HCT116 (cell line): ENCODE results near the gene MRPS27. TPM values are rescaled to one million over a fixed set of nuclear protein-coding genes. Genes with fewer than 3 reads are reported as not detected.
"Not testable (repeated sequence)": the region's sequence is repeated elsewhere in the genome, so short reads cannot be mapped to it uniquely, and the experiment has no call there.

ENCODE experiments used
- ATAC-seq: fragments of 200-7000 bp; cut with Tn5 transposase; 2 replicates; pipeline ENCODE4 v1.9.1; 2020; ENCODE audit warnings: mild to moderate bottlenecking, moderate library complexity
- BruUV-seq: library from RNA; stranded (reverse); fragments of 400-500 nt; replicated peaks from 2 replicates; lab custom pipeline; 2021; lab: Mats Ljungman, UMichigan
- CTCF ChIA-PET: fragments of 300-600 bp; sonication (Branson Sonifier 250); formaldehyde crosslinking; loops from one replicate; lab custom pipeline; 2021; ENCODE audit warnings: antibody characterized with exemption; lab: Charles Lee
- POLR2A ChIA-PET: fragments of 300-600, 350-600 bp; sonication (Branson Sonifier 250); formaldehyde crosslinking; loops from one replicate; lab custom pipeline; 2021; ENCODE audit warnings: antibody characterized with exemption; lab: Charles Lee
- RAD21 ChIA-PET, 2 experiments: fragments of 300-600 bp; sonication (Branson Sonifier 250); formaldehyde crosslinking; loops; one replicate each; lab custom pipeline; 2023; ENCODE audit warnings: low total read pairs in 2 of 2; ENCODE audit not compliant: uncharacterized antibody in 2 of 2, unreplicated experiment in 2 of 2, low non-redundant PET in 1 of 2; lab: Charles Lee
- DNase-seq: peaks from one replicate; pipeline ENCODE4 v3.0.0-alpha.2; 2010; ENCODE audit warnings: low read depth, low spot score
- H2AFZ ChIP-seq: fragments of 200-600 bp; shearing (Covaris generic), sonication (generic); 2 replicates; pipeline ENCODE4 v1.6.1; 2017; ENCODE audit warnings: low read depth, mixed run types, mixed read lengths, antibody characterized with exemption, low read length; ENCODE audit not compliant: poor library complexity, severe bottlenecking
- H3K27ac ChIP-seq: 2 replicates; pipeline ENCODE4 v1.5.1; 2012; ENCODE audit warnings: low read depth, low read length
- H3K27me3 ChIP-seq: fragments of 200-600 bp; sonication (generic); 2 replicates; pipeline ENCODE4 v1.6.1; 2016; ENCODE audit warnings: mixed run types, low read length, mixed read lengths; ENCODE audit not compliant: insufficient read depth
- H3K36me3 ChIP-seq, 2 experiments: fragments of 200-500 bp in 1 of 2; fragments of 200-600 bp in 1 of 2; sonication (Bioruptor generic) in 1 of 2; sonication (generic) in 1 of 2; 2 replicates each; pipeline versions ENCODE4 v1.5.1 to v1.6.1; 2014 to 2016; ENCODE audit warnings: low read length in 2 of 2, inconsistent platforms in 1 of 2, mixed read lengths in 1 of 2, mixed run types in 1 of 2; ENCODE audit not compliant: insufficient read depth in 2 of 2, control insufficient read depth in 1 of 2
- H3K4me1 ChIP-seq, 2 experiments: fragments of 200-600 bp in 1 of 2; sonication (generic) in 1 of 2; 2 replicates each; pipeline versions ENCODE4 v1.5.1 to v1.6.1; 2012 to 2017; ENCODE audit warnings: low read length in 2 of 2, inconsistent platforms in 1 of 2, mild to moderate bottlenecking in 1 of 2, mixed read lengths in 1 of 2, mixed run types in 1 of 2, moderate library complexity in 1 of 2; ENCODE audit not compliant: insufficient read depth in 2 of 2, control insufficient read depth in 1 of 2
- H3K4me2 ChIP-seq: fragments of 200-600 bp; sonication (generic); 2 replicates; pipeline ENCODE4 v1.6.1; 2017; ENCODE audit warnings: mixed run types, low read length, mixed read lengths
- H3K4me3 ChIP-seq, 2 experiments: fragments of 200-600 bp in 1 of 2; sonication (generic) in 1 of 2; replicated peaks in 1 of 2; 2 replicates each; pipeline ENCODE4 v1.5.1; 2011 to 2016; ENCODE audit warnings: low read length in 2 of 2, control low read depth in 1 of 2, low read depth in 1 of 2, mild to moderate bottlenecking in 1 of 2, mixed read lengths in 1 of 2, mixed run types in 1 of 2
- H3K79me2 ChIP-seq: fragments of 200-600 bp; sonication (generic); 2 replicates; pipeline ENCODE4 v1.6.1; 2017; ENCODE audit warnings: mild to moderate bottlenecking, mixed run types, low read length, moderate library complexity, mixed read lengths; ENCODE audit not compliant: insufficient read depth
- H3K9ac ChIP-seq: fragments of 200-600 bp; sonication (generic); 2 replicates; pipeline ENCODE4 v1.6.1; 2016; ENCODE audit warnings: low read length, mixed read lengths
- H3K9me2 ChIP-seq: fragments of 200-600 bp; sonication (generic), shearing (Covaris generic); 2 replicates; pipeline ENCODE4 v1.6.1; 2017; ENCODE audit warnings: mixed run types, mild to moderate bottlenecking, moderate library complexity; ENCODE audit not compliant: insufficient read depth
- H3K9me3 ChIP-seq, 2 experiments: fragments of 200-500 bp in 1 of 2; fragments of 200-600 bp in 1 of 2; sonication (Bioruptor generic) in 1 of 2; sonication (generic) in 1 of 2; 2 replicates each; pipeline ENCODE4 v1.6.1; 2014 to 2017; ENCODE audit warnings: low read length in 2 of 2, mixed read lengths in 2 of 2, inconsistent platforms in 1 of 2, low read depth in 1 of 2, mild to moderate bottlenecking in 1 of 2, mixed run types in 1 of 2, moderate library complexity in 1 of 2; ENCODE audit not compliant: control insufficient read depth in 1 of 2, insufficient read depth in 1 of 2
- H4K20me1 ChIP-seq: fragments of 200-600 bp; sonication (generic), shearing (Covaris generic); 2 replicates; pipeline ENCODE4 v1.6.1; 2017; ENCODE audit warnings: mixed run types, mild to moderate bottlenecking, moderate library complexity; ENCODE audit not compliant: insufficient read depth
- ATF3 ChIP-seq: IDR thresholded peaks from 2 replicates; pipeline ENCODE4 v1.6.1; 2012
- CTCF ChIP-seq, 3 experiments: fragments of 200-600 bp in 1 of 3; sonication (generic) in 1 of 3; IDR thresholded peaks in 2 of 3; conservative IDR thresholded peaks in 1 of 3; 2 replicates each; pipeline ENCODE4 v1.5.1; 2012 to 2017; ENCODE audit warnings: low read depth in 2 of 3, low read length in 2 of 3, antibody characterized with exemption in 1 of 3, borderline replicate concordance in 1 of 3, control low read depth in 1 of 3, mild to moderate bottlenecking in 1 of 3, mixed read lengths in 1 of 3, mixed run types in 1 of 3, moderate library complexity in 1 of 3; ENCODE audit not compliant: insufficient read depth in 1 of 3
- ELF1 ChIP-seq: IDR thresholded peaks from 2 replicates; pipeline ENCODE4 v1.6.1; 2012; ENCODE audit warnings: low read depth, borderline replicate concordance
- EZH2 ChIP-seq: fragments of 200-600 bp; sonication (generic); IDR thresholded peaks from 2 replicates; pipeline ENCODE4 v1.6.1; 2017; ENCODE audit warnings: antibody characterized with exemption, mixed run types
- EZH2phosphoT487 ChIP-seq: fragments of 200-600 bp; IDR thresholded peaks from 2 replicates; pipeline ENCODE4 v1.6.1; 2018; ENCODE audit warnings: antibody characterized with exemption, borderline replicate concordance
- FOSL1 ChIP-seq: IDR thresholded peaks from 2 replicates; pipeline ENCODE4 v1.6.1; 2012; ENCODE audit warnings: low read depth
- JUND ChIP-seq: IDR thresholded peaks from 2 replicates; pipeline ENCODE4 v1.6.1; 2012
- POLR2A ChIP-seq: IDR thresholded peaks from 2 replicates; pipeline ENCODE4 v1.7.0; 2011; ENCODE audit warnings: borderline replicate concordance; ENCODE audit not compliant: insufficient read depth, insufficient read length; ENCODE audit errors: extremely low read depth
- POLR2AphosphoS5 ChIP-seq: IDR thresholded peaks from 2 replicates; pipeline ENCODE4 v1.6.1; 2011; ENCODE audit warnings: mild to moderate bottlenecking, low read depth, low read length, moderate library complexity
- RAD21 ChIP-seq: IDR thresholded peaks from 2 replicates; pipeline ENCODE4 v1.6.1; 2012; ENCODE audit warnings: low read depth, mild to moderate bottlenecking
- REST ChIP-seq: IDR thresholded peaks from 2 replicates; pipeline ENCODE4 v1.6.1; 2012; ENCODE audit warnings: low read depth
- SP1 ChIP-seq: IDR thresholded peaks from 2 replicates; pipeline ENCODE4 v1.6.1; 2012; ENCODE audit warnings: low read depth
- YY1 ChIP-seq: IDR thresholded peaks from 2 replicates; pipeline ENCODE4 v1.6.1; 2011; ENCODE audit warnings: low read length, low read depth, moderate library complexity, mild to moderate bottlenecking; ENCODE audit not compliant: insufficient replicate concordance; ENCODE audit errors: extremely low read depth
- intact Hi-C: fragments of 100-400 bp; cut with micrococcal nuclease; formaldehyde crosslinking; loops from 2 replicates; pipeline ENCODE4 v1.10.0; 2022
- total RNA-seq: library from RNA; stranded (reverse); gene quantifications from one replicate; pipeline ENCODE4 v1.2.1, GENCODE V29; 2021; ENCODE audit not compliant: unreplicated experiment

MRPS27 gene
- total RNA-seq, 1 experiment from 2014 or later = 113 TPM

- Histone ChIP-seq H3K4me2 (no peak overlapping the region), H2AFZ (no peak overlapping the region), H3K9me3 (no peaks in the 10 kb centered on the region), H3K4me1 (no peaks in the 10 kb centered on the region), H3K27ac (no peak overlapping the region), H3K36me3 (no peaks in the 10 kb centered on the region), H3K79me2 (no peaks in the 10 kb centered on the region), H4K20me1 (no peaks in the 10 kb centered on the region), H3K9ac (no peak overlapping the region), H3K4me3 (no peak overlapping the region), H3K27me3 (no peaks in the 10 kb centered on the region), H3K9me2 (no peaks in the 10 kb centered on the region)
- ChIA-PET CTCF (no interaction called here), POLR2A (no interaction called here), RAD21 (no interaction called here)
- intact Hi-C loops = no loop called here
- TF ChIP-seq EZH2phosphoT487 (no peak), POLR2AphosphoS5 (no peak), ELF1 (no peak), ATF3 (no peak), POLR2A (no peak), CTCF (IDR thresholded peaks at IDR 0.05 in 2 of 3, conservative IDR thresholded peaks at IDR 0.05 in 1 of 3; ENCODE audit: borderline replicate concordance in 1 of 3, insufficient read depth in 1 of 3, low read depth in 2 of 3, low read length in 2 of 3) (no peak), SP1 (no peak), EZH2 (no peak), YY1 (no peak), RAD21 (no peak), JUND (no peak), REST (no peak), FOSL1 (no peak)
- DNase-seq (no peak), ATAC-seq (no peak)
- no TSS peak for BruUV-seq
These were observed 148.4 kb downstream of the MRPS27 start for GRCh38 chr5:72171667-72172066.

GRCh38 chr5:72171181-72171580 lies 148.9 kb downstream of the MRPS27 start:
- not testable (repeated sequence) for ATAC-seq

More at GRCh38 chr5:72171181-72171580, 148.9 kb downstream of the MRPS27 start:
- H3K27me3 ChIP-seq, H3K9me3 ChIP-seq, H3K79me2 ChIP-seq, H3K36me3 ChIP-seq, BruUV-seq, H2AFZ ChIP-seq, RAD21 ChIA-PET, H3K4me3 ChIP-seq, H3K9ac ChIP-seq, H3K4me2 ChIP-seq, H3K27ac ChIP-seq, DNase-seq, H4K20me1 ChIP-seq, POLR2A ChIA-PET, H3K4me1 ChIP-seq, H3K9me2 ChIP-seq, intact Hi-C loops: not testable (repeated sequence)
- CTCF ChIA-PET = interaction anchor here (1.2 kb wide), 1 partner anchor 388 kb away, joined by 3 read pairs; no protein-coding TSS in a partner anchor
